NT2/D1 (cell line): ENCODE measurements around the gene DSCAML1.

Experiments
- DNase-seq: peaks from one replicate; pipeline ENCODE4 v3.0.0-alpha.2; 2011; ENCODE audit warnings: low read depth, low spot score
- H3K27me3 ChIP-seq: 2 replicates; pipeline ENCODE4 v1.6.0; 2011; ENCODE audit warnings: mild to moderate bottlenecking; ENCODE audit not compliant: insufficient read length, insufficient read depth
- H3K36me3 ChIP-seq: 2 replicates; pipeline ENCODE4 v1.6.1; 2011; ENCODE audit warnings: mild to moderate bottlenecking, low read length, mixed read lengths; ENCODE audit not compliant: insufficient read depth, insufficient read length
- H3K4me1 ChIP-seq: 2 replicates; pipeline ENCODE4 v1.5.1; 2011; ENCODE audit not compliant: insufficient read depth, insufficient read length
- H3K4me3 ChIP-seq: 2 replicates; pipeline ENCODE4 v1.5.1; 2011; ENCODE audit warnings: low read depth; ENCODE audit not compliant: insufficient read length
- H3K9ac ChIP-seq: 2 replicates; pipeline ENCODE4 v1.6.0; 2011; ENCODE audit warnings: low read depth; ENCODE audit not compliant: insufficient read length
- H3K9me3 ChIP-seq: 2 replicates; pipeline ENCODE4 v1.5.1; 2011; ENCODE audit warnings: mild to moderate bottlenecking, low read length; ENCODE audit not compliant: insufficient read depth
- SUZ12 ChIP-seq: IDR thresholded peaks from 2 replicates; pipeline ENCODE4 v1.6.1; 2011; ENCODE audit not compliant: insufficient read length, insufficient read depth; ENCODE audit errors: extremely low read depth
- YY1 ChIP-seq: IDR thresholded peaks from 2 replicates; pipeline ENCODE4 v1.6.1; 2011; ENCODE audit not compliant: insufficient read length, insufficient read depth
- ZNF274 ChIP-seq: IDR thresholded peaks from 2 replicates; pipeline ENCODE4 v1.6.1; 2011; ENCODE audit warnings: mild to moderate bottlenecking, low read depth, low read length

The DSCAML1 gene

GRCh38 chr11:117702946-117703598 lies 93.9 kb downstream of the DSCAML1 start:
- no peak for TF ChIP-seq YY1
- TF ChIP-seq ZNF274: no peak
- no peak for TF ChIP-seq SUZ12
- no peak overlapping the region for H3K4me3 ChIP-seq
- peaks cover 5% of the 10 kb centered on the region for H3K4me1 ChIP-seq
- H3K27me3 ChIP-seq: no peaks in the 10 kb centered on the region
- no peaks in the 10 kb centered on the region for H3K9me3 ChIP-seq
- no peak overlapping the region for H3K9ac ChIP-seq
- no peaks in the 10 kb centered on the region for H3K36me3 ChIP-seq
- no peak for DNase-seq

GRCh38 chr11:117701781-117702180 lies 95.2 kb downstream of the DSCAML1 start:
- Histone ChIP-seq H3K27me3 (no peaks in the 10 kb centered on the region), H3K9ac (no peak overlapping the region), H3K4me1 (peaks cover 5% of the 10 kb centered on the region), H3K9me3 (no peaks in the 10 kb centered on the region), H3K4me3 (no peak overlapping the region), H3K36me3 (no peaks in the 10 kb centered on the region)
- no peak for DNase-seq
- no peak for TF ChIP-seq ZNF274
- no peak for TF ChIP-seq SUZ12
- TF ChIP-seq YY1: no peak

- DNase-seq: no peak
- Histone ChIP-seq H3K27me3 (no peaks in the 10 kb centered on the region), H3K4me3 (no peak overlapping the region), H3K9me3 (no peaks in the 10 kb centered on the region), H3K36me3 (no peaks in the 10 kb centered on the region), H3K4me1 (peaks cover 5% of the 10 kb centered on the region), H3K9ac (no peak overlapping the region)
- TF ChIP-seq YY1: no peak
- no peak for TF ChIP-seq SUZ12
- TF ChIP-seq ZNF274: no peak
Observed at GRCh38 chr11:117700551-117700950, 96.5 kb downstream of the DSCAML1 start.

- TF ChIP-seq SUZ12 (no peak), ZNF274 (no peak), YY1 (no peak)
- Histone ChIP-seq H3K4me3 (no peak overlapping the region), H3K9ac (no peak overlapping the region), H3K27me3 (no peaks in the 10 kb centered on the region), H3K9me3 (no peaks in the 10 kb centered on the region), H3K4me1 (peaks cover 5% of the 10 kb centered on the region), H3K36me3 (no peaks in the 10 kb centered on the region)
- no peak for DNase-seq
Observed at GRCh38 chr11:117697319-117697718, 99.7 kb downstream of the DSCAML1 start.

GRCh38 chr11:117696540-117696939 lies 100.5 kb downstream of the DSCAML1 start:
- no peak for DNase-seq
- H3K36me3 ChIP-seq: no peaks in the 10 kb centered on the region

GRCh38 chr11:117693344-117693743 lies 103.7 kb downstream of the DSCAML1 start:
- TF ChIP-seq SUZ12 (no peak), YY1 (no peak), ZNF274 (no peak)
- Histone ChIP-seq H3K27me3 (no peaks in the 10 kb centered on the region), H3K4me3 (no peak overlapping the region), H3K9me3 (no peaks in the 10 kb centered on the region), H3K4me1 (no peaks in the 10 kb centered on the region), H3K9ac (no peak overlapping the region), H3K36me3 (no peaks in the 10 kb centered on the region)
- DNase-seq: no peak

More at GRCh38 chr11:117696540-117696939, 100.5 kb downstream of the DSCAML1 start:
- Histone ChIP-seq H3K9ac (no peak overlapping the region), H3K9me3 (no peaks in the 10 kb centered on the region), H3K4me1 (peaks cover under 1% of the 10 kb centered on the region), H3K27me3 (no peaks in the 10 kb centered on the region), H3K4me3 (no peak overlapping the region)
- TF ChIP-seq SUZ12: no peak
- no peak for TF ChIP-seq YY1
- TF ChIP-seq ZNF274: no peak

GRCh38 chr11:117691516-117691915 lies 105.5 kb downstream of the DSCAML1 start:
- no peaks in the 10 kb centered on the region for H3K4me1 ChIP-seq
- no peak for DNase-seq
- H3K27me3 ChIP-seq: no peaks in the 10 kb centered on the region
- H3K9me3 ChIP-seq: no peaks in the 10 kb centered on the region
- H3K4me3 ChIP-seq: no peak overlapping the region
- no peak for TF ChIP-seq SUZ12
- H3K36me3 ChIP-seq: no peaks in the 10 kb centered on the region
- no peak overlapping the region for H3K9ac ChIP-seq
